ENCODE data around the gene GPR35. TPM values are rescaled to one million over a fixed set of nuclear protein-coding genes. Genes with fewer than 3 reads are reported as not detected.

GPR35 gene
- total and polyA plus RNA-seq, 2 of the 13 experiments (the other 11 are each of a cell fraction or from before 2014, with no cell fraction given): 27.1 to 44.2 TPM

GRCh38 chr2:240578110-240578450 lies 47.2 kb upstream of the GPR35 start (continued):
- TF ChIP-seq STAT6 (CRISPR knock-in tag; IDR thresholded peaks at IDR 0.05; ENCODE audit: borderline replicate concordance) (no peak), JUND (CRISPR knock-in tag; IDR thresholded peaks at IDR 0.05) (no peak), ADNP (CRISPR knock-in tag; IDR thresholded peaks at IDR 0.05) (no peak), TEF (CRISPR knock-in tag; IDR thresholded peaks at IDR 0.05) (no peak), U2AF1 (optimal IDR thresholded peaks at IDR 0.05; ENCODE audit: low read depth, low read length) (no peak), ZNF891 (CRISPR knock-in tag; IDR thresholded peaks at IDR 0.05) (no peak), RBFOX2 (IDR thresholded peaks at IDR 0.05; ENCODE audit: low read depth, low read length) (0 out of 2 replicates have a peak, but pooled peaks have one; percentile 21), TEAD2 (CRISPR knock-in tag; IDR thresholded peaks at IDR 0.05) (no peak), ZKSCAN5 (CRISPR knock-in tag; IDR thresholded peaks at IDR 0.05) (no peak), ZHX2 (IDR thresholded peaks at IDR 0.05; ENCODE audit: low read depth) (no peak), ZHX2 (CRISPR knock-in tag; IDR thresholded peaks at IDR 0.05; ENCODE audit: borderline replicate concordance) (no peak), ZNF670 (CRISPR knock-in tag; IDR thresholded peaks at IDR 0.05; ENCODE audit: borderline replicate concordance) (no peak)
